GM04503 (cell line): ENCODE measurements around the gene ST6GALNAC3.
"Not testable (repeated sequence)": the region's sequence is repeated elsewhere in the genome, so short reads cannot be mapped to it uniquely, and the experiment has no call there.

Experiments
- DNase-seq: peaks from one replicate; pipeline ENCODE4 v3.0.0-alpha.2; 2012; ENCODE audit warnings: low read depth

ST6GALNAC3 gene

DNA sequence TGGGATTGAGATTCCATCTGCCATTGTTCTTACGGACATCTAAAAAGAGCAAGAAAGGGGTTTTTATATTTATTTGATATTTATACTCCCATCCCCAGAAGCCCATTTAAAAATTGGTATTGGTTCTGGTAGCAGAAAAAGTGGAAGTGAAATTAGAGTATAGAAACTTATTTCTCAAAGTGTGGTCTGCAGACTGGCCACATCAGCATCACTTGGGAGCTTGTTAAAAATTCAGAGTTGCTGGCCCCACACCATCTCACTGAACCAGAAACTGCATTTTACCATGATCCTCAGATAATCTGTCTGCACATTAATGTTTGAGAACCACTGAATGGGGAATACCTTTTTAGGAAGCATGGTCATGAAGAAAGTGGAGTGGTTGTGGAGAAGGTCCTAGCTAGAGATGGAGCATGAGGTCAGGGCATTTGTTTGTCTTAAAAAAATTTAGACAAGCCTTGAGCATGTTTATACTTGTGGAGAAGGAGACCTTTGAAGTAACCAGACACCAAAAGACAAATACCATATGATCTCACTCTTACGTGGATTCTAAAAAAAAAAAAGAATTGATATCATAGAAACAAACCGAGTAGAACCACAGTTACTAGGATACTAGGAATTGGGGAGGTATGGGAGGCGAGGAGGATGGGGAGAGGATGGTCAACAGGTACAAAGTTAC, 116.3 kb downstream of the ST6GALNAC3 start:
- DNase-seq: no peak

DNA sequence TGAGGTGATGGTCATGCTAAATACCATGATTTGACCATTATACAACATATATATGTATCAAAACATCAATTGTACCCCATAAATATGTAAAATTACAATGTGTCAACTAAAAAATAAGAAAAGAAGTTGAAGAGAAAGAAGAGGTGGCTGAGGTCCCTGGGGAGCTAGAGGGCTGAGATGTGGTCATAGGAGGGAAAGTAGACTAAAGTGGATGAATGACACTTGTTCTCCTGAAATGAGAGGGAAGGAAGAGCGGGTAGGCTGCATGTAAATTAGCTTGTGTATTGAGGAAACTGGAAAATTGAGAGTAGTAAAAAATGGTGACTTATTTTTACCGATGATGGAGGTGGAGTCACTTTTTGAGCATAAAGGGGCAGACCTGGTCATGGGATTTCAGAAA, 117.0 kb downstream of the ST6GALNAC3 start:
- DNase-seq: no peak

DNA sequence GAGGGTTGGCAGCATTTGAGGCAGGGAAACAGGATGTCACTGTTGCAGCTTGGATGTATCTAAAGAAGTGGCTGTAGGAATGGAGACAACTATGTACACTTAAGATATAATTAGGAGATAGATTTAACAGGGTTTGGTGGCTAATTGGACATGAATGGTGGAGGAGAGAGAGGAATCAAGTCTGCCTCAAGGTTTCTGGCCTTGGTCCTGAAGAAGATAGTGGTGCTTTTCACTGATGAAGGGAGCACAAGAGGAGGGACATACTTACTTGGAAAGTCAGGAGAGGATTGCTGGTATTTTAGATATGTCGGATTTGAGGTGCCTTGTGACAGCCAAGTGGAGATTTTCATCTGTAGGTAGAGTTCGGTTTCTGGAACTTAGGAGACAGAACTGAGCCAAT, 123.9 kb downstream of the ST6GALNAC3 start:
- no peak for DNase-seq

DNA sequence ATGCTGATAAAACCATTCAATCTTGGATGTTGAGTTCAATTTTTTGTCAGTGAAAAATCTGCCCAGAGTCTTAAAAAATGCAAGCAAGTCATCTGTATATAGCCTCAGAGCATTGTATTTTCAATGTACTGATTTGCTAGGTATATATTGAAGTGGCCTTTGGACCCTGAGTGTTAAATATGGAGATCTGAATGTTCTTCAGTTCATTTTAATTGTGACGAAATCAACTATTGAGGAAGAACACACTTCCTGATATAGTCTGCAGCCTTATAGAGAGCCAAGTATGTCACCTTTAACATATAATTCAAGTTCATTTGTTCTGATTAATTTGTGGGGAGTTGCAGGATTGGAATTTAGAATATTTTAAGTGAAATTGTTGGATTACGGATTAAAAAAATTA, 128.1 kb downstream of the ST6GALNAC3 start:
- DNase-seq: no peak

DNA sequence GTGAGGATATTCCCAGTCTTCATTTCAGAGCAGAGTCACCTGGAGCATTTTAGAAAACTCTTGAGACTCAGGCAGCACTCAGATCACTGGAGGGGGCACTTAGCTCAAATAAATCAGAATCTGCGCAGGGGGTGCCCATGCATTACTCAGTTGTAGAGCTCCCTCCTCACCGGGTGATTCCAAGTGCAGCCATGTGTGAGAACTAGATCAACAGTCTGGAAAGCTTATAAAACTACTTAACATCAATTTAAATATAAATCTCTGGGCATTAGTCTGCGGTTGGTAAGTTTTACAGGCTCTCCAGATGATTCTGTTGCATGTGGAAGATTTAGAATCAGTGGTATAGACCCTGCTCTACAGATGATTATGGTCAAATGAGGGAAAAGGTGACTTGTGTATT, 128.6 kb downstream of the ST6GALNAC3 start:
- DNase-seq: no peak

DNA sequence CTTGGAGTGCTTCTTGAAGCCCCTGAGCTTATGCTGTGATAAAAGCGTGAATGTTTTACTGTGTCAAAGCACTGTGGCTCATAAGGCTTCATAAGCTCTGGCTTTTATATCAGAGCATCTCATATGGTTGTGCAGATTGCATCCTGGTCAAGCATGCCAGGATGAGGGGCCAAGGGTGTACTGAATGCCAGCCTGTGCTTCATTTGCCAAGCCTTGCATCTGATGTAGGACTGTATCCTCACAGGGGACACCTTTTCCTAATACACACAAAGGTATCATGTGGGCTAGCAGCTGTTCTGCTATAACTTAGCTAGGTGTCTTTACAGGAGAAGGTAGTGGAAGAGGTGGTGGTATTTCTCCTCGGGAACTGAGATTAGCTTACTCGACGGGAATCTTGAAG, 134.7 kb downstream of the ST6GALNAC3 start:
- no peak for DNase-seq

DNA sequence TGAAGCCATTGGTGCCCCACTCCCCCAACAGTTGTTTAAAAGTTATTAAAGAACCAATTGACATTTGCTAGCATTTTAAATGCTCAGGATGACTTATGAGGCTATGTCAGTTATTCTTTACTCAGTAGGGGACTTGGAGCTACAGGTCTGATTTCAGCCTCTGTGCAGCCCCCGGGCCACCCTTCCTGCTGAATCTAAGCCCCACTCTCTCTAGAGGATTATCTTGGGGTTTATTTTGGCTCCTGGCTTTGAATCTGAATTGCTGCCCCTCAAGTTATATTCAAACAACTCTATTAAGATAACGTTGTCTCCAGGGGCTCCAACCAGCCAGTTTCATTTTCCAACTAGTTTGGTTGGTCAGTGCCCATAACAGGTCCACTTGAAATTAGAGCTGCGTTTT, 135.1 kb downstream of the ST6GALNAC3 start:
- DNase-seq: no peak

DNA sequence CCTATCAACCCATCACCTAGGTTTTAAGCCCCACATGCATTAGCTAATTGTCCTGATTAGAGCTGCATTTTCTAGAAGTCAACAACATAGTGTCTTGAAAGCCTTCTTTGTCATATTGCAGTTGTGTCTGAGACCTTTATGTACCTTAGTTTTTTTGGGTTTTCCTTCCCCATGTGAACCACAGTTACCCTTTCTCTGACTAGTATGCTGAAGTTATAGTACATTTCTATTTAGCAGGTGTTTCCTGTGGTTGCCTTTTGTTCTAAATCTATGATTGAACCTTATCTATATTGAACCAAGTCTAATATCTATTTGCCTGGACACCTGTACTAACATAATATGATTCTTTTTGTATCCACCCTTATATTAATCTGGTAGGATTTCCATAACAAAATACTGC, 135.6 kb downstream of the ST6GALNAC3 start:
- no peak for DNase-seq

DNA sequence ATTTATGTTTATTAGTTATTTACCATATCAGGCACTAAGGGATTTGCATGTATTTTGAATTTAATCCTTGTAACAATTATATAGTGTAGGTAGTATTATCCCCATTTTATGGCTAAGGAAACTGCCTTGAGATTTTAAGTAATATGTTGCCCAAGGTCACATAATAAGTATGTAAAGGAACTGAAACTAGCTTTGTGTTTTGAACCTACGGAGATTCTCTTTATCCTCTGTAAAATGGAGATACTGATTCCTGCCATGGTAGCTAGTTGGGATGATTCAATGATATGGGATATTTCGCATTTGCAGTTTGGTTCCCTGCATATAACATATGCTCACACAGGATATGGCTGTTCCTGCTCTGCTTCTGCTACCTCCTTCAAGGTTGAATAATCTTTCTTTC, 144.3 kb downstream of the ST6GALNAC3 start:
- DNase-seq: no peak

DNA sequence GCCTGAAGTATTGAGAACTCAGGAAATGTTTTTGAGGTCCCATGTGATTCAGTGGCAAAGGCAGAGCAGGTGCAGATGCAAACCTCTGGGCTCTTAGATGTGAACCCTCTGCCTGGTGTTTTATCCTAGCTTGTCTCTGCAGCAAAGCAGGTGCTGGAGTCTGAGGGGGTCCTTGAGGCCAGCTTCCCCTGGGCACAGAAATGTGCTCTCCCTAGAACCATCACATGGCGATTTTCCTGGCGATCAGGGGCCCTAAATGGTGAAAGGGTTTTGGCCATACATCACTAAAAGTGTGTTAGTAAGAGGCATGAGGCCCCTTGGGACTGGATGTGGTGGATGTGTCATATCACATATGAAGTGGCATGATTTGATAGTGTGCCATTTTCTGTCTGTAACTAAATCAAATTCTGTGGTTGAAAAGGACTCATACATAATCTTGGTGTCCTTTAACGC, 144.8 kb downstream of the ST6GALNAC3 start:
- DNase-seq: no peak

DNA sequence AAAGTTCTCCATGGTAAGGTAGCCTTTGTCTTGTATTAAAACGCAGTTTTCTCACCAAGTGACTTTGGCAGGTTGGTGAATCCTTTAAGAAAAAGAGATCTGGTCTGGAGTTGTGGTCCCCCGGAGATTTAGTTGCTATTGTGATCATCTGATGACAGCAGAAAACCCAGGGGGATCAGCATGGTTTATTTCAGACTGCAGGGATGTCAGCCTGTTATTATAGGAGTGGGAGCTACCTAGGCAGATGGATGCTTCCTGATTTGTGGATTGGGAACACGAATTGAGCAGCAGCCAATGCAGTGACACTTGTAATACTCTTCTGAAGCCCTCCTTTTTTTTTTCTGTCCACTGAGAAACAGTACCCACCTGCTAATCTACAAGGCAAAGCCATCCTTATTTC, 150.2 kb downstream of the ST6GALNAC3 start:
- DNase-seq: no peak

DNA sequence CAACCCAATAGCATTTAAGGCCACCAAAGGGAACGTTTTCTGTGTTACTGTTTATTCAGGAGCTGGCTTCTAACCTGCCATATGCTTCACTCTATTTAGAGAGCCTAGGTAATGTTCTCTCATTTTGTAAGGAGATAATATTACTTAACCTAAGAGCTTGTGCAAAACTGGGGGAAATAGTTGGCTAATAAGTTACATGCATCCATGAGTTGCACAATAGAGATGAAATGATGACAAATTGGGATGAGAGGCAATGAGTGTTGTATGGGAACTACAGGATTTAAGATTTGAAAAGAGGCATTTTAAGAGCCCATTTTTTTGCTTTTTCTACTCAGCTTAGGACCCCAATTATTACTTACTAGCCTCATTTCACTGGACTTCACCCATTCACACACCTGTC, 151.0 kb downstream of the ST6GALNAC3 start:
- DNase-seq: no peak

DNA sequence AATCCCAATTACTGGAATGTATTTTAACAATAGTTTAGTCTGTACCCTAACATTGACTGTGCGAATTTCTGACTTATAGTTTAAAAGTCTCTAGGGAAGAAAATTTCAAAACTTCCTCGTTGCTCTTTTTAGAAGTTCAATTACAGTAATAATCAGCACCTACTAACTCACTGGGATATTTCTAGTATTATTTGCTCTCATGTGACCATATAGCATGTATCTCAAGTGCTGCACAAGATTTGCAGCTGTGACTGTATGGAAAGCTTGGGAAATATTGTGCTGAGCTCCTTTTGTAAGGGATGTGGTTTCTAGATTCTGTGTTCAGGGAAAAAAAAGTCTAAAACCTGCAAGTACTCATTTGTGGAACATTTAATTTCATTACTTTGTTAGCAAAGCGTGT, 153.1 kb downstream of the ST6GALNAC3 start:
- no peak for DNase-seq

DNA sequence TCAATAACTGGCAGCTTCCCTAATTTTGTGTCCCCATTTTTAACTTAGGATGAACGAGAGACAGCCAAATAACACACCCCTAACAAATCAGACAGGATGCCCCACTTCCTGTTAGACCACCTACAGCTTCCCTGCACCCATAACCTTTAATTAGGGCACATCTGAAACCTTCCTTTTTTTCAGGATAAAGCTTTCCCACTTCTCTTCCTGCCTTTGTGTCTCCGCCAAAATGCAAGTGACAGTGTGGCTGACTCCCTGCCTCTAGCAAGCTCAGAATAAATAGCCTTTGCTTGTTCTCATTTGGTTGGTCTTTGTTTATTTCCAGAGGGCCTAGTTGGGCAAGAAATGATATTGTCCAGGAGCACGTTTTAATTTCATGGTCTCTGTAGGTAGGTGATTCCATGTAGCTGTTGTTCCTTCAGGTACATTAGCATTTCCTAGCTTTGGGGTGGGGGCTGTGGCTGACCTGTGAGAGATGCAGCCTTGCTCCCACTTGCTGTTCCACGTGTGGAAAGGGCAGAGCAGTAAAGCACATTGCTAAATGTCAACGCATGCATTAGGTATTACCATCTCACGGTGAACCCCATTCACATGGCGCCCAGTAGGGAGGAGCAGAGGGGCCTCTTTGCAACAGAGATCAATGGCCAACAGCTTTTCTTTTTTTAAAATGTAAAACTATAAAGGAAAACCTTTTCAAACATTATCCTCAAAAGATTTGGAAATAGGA, 154.9 kb downstream of the ST6GALNAC3 start:
- DNase-seq: no peak

DNA sequence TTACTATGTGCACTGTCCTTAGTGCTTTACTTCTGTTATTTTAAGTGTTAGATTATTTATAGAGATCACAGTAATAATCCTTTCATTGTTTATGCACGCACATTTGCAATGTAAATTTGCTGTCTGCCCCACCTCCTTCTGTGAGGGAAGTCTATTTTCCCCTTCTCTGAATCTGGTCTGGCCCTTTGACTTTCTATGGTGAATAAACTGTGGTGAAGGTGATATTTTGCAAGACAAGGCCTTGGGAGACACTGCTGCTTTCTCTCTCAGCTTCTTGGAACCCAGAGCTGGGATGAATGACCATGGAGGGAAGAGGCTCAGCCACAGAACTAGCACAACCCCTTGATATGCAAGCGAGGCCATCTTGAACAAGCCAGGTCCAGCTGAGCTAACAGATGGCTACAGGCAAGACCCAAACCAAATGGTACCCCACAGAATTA, 156.3 kb downstream of the ST6GALNAC3 start:
- no peak for DNase-seq

DNA sequence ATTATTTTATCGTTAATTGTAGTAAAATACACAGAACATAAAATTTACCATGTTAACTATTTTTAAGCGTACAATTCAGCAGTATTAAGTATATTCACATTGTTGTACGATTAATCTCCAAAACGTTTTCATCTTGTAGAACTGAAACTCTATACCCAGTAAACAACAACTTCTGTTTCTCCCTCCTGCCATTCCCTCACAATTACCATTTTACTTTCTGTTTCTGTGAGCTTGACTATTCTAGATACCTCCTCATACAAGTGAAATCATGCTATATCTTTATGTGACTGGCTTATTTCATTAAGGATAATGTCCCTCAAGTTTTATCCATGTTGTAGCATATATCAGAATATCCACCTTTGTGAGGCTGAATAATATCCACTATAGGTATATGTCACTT, 156.8 kb downstream of the ST6GALNAC3 start:
- no peak for DNase-seq

DNA sequence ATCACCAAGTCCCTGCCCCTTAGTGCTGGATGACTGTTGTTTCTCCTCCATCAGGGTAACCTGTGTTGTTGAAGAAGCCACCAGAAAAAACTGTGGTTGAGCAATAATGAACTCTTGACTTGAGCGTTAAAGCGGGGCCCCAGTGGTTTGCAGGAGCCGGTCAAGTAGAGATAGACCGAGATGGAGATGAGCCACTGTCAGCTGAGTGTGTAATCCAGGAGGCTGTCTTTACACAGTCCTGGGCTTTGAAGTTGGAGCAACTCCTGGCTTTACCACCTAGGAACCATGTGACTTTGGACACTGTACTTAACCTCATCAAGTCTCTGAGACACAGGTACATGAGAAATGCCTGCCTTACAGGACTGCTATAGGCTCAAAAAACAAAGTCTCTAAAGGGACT, 158.1 kb downstream of the ST6GALNAC3 start:
- DNase-seq: no peak

DNA sequence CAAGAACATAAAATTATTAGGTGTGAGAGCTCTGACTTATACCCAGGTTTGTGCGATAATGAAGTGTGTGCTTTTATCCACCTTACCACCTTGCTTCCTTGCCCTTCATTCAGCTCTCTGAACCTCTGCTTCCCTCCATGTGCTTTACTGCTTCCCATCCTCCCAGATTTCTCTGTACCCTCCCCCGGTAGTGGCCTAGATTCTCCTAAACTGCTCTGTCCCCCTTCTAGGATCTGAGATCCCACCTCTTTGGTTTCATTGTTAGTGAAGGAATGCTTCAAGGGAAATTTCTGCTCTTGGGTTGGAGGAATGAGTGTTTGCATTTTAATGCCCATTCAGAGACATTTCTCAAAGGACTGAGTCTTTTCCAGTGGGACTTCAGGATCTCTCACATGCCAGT, 159.5 kb downstream of the ST6GALNAC3 start:
- DNase-seq: no peak

DNA sequence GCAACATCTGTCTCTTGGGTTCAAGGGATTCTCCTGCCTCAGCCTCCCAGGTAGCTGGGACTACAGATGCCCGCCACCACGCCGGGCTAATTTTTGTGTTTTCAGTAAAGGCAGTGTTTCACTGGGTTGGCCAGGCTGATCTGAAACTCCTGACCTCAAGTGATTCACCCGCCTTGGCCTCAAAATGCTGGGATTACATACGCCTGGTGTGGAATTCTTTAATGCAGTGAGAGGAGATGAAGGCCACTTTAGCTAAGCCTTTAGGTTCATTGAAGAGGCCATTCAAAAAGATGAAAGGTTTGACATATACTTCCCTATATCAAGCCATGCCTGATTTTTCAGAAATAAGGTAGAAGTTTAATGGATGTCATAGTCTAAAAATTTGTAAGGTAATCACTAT, 162.7 kb downstream of the ST6GALNAC3 start:
- DNase-seq: no peak

DNA sequence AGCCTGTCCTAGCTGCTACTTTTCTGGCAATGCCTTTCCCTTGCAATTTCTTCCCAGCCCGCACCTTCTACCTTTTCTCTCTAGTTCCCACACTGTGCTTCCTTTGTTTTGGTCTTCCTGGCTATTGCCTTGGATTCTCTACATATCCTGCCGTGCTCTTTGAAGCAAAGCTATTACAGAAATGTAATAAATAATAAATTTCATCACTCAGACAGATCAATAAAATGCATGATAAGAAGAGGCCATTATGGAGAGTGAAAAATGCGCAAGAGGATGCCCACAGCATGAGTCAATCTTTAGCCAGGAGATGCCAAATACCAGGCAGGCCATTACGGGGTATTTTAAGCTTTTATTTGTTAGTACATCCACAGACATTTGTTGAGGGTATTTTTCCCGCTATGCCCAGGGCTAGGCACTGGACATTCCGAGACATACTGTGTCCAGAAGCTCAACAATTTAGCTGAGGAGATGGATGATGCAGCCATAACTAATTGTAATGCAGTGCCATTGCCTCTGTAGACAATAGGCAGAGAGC, 163.6 kb downstream of the ST6GALNAC3 start:
- peak; percentile 15 for DNase-seq

DNA sequence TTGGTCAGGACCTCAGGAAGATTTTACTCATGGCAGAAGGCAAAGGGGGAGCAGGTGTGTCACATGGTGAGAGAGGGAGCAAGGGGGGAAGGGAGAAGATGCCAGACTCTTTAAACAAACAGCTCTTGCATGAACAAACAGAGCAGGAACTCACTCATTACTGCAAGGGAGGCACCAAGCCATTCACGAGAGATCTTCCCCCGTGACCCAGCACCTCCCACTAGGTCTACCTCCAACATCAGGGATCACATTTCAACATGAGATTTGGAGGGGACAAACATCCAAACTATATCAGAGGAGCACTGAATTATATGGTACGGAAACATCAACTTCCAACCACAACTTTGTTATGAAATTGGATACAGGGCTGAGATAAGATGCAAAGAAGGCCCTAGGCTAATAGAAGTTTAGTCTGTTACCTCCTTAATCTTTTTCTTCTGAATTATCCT, 164.9 kb downstream of the ST6GALNAC3 start:
- DNase-seq: no peak

DNA sequence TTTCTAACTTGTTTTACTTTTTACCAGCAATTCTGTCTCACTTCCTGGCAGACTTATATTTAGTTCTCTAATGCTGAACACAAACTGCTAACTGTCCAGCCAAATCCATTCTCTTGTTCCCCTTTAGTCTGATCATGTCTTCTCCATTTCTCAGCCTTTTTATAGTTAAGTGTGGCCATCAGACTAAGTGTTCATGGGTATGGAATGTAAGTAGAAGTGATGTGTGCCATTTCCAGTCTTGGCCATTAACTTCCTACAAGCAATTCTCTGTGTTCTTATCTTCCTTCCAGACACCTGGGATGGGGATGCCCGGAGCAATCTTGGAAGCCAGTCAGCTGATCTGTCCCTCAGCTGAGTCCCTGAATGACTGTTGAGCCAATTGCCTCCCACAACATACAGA, 165.8 kb downstream of the ST6GALNAC3 start:
- no peak for DNase-seq

DNA sequence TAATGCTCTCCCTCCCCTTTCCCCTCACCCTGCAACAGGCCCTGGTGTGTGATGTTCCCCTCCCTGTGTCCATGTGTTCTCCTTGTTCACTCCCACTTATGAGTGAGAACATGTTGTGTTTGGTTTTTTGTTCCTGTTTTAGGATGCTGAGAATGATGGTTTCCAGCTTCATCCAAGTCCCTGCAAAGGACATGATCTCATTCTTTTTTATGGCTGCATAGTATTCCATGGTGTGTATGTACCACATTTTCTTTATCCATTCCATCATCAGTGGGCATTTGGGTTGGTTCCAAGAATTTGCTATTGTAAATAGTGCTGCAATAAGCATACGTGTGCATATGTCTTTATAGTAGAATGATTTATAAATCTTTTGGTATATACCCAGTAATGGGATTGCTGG, 168.0 kb downstream of the ST6GALNAC3 start:
- not testable (repeated sequence) for DNase-seq
